HepG2 (cell line): Measurements from ENCODE around the gene CASP3. TPM values are rescaled to one million over a fixed set of nuclear protein-coding genes. Genes with fewer than 3 reads are reported as not detected.

Experiments
- JUND ChIP-seq: sonication (generic); formaldehyde crosslinking; IDR thresholded peaks from 2 replicates; pipeline ENCODE4 v1.8.0; 2022; ENCODE audit warnings: mild to moderate bottlenecking, missing genetic modification reagents
- MAZ ChIP-seq, 2 experiments: sonication (generic) in 1 of 2; formaldehyde crosslinking in 1 of 2; IDR thresholded peaks; 2 replicates each; pipeline versions ENCODE4 v1.5.0 to v1.6.1; 2012 to 2020; ENCODE audit warnings: low read depth in 2 of 2, mild to moderate bottlenecking in 2 of 2, borderline replicate concordance in 1 of 2, improper control_type of control experiment in 1 of 2, low read length in 1 of 2, missing genetic modification reagents in 1 of 2, moderate library complexity in 1 of 2
- SMAD3 ChIP-seq: sonication (generic); formaldehyde crosslinking; IDR thresholded peaks from 2 replicates; pipeline ENCODE4 v1.4.0; 2020; ENCODE audit warnings: missing genetic modification reagents
- TRIM24 ChIP-seq: sonication (generic); formaldehyde crosslinking; IDR thresholded peaks from 2 replicates; pipeline ENCODE4 v1.8.0; 2022; ENCODE audit warnings: mild to moderate bottlenecking, missing genetic modification reagents
- YEATS4 ChIP-seq: sonication (generic); formaldehyde crosslinking; IDR thresholded peaks from 2 replicates; pipeline ENCODE4 v1.4.0; 2020; ENCODE audit warnings: missing genetic modification reagents, borderline replicate concordance
- ZNF260 ChIP-seq: sonication (generic); formaldehyde crosslinking; IDR thresholded peaks from 2 replicates; pipeline ENCODE4 v1.4.0; 2020; ENCODE audit warnings: missing genetic modification reagents, low read depth, mild to moderate bottlenecking, borderline replicate concordance
- ZNF441 ChIP-seq: sonication (generic); formaldehyde crosslinking; IDR thresholded peaks from 2 replicates; pipeline ENCODE4 v1.7.0; 2021; ENCODE audit warnings: missing genetic modification reagents, borderline replicate concordance
- ZNF543 ChIP-seq: sonication (generic); formaldehyde crosslinking; IDR thresholded peaks from 2 replicates; pipeline ENCODE4 v1.4.0; 2020; ENCODE audit warnings: mild to moderate bottlenecking, missing genetic modification reagents
- ZNF75D ChIP-seq: sonication (generic); formaldehyde crosslinking; IDR thresholded peaks from 2 replicates; pipeline ENCODE4 v1.8.1; 2023; ENCODE audit warnings: missing genetic modification reagents, mild to moderate bottlenecking, borderline replicate concordance
- ZNF777 ChIP-seq: sonication (generic); formaldehyde crosslinking; IDR thresholded peaks from 2 replicates; pipeline ENCODE4 v1.4.0; 2020; ENCODE audit warnings: missing genetic modification reagents
- polyA plus RNA-seq, 8 experiments: library from polyadenylated mRNA; depleted of rRNA in 3 of 8; stranded (reverse) in 7 of 8; unstranded in 1 of 8; fragments of >200 nt; fragmentation: Illumina TruSeq in 4 of 8; extraction: Trizol in 4 of 8; gene quantifications; 2 replicates each; pipeline versions ENCODE4 v1.2.1 to v1.2.3, GENCODE V29; 2011 to 2016; ENCODE audit warnings: low read depth in 4 of 8, missing spikeins in 1 of 8, mixed read lengths in 1 of 8; ENCODE audit not compliant: insufficient read depth in 1 of 8
- total RNA-seq, 5 experiments: library from RNA; depleted of rRNA; stranded (reverse); fragments of >200 nt; fragmentation: Illumina TruSeq; extraction: Trizol; gene quantifications; 2 replicates each; pipeline ENCODE4 v1.2.3, GENCODE V29; 2016; ENCODE audit warnings: low read depth in 1 of 5
- TF ChIP-seq, protein P1 (sequence below): IDR thresholded peaks from 2 replicates; pipeline ENCODE4 v1.6.1; 2012; ENCODE audit warnings: inconsistent platforms
- TF ChIP-seq, protein P2 (sequence below): sonication (generic); formaldehyde crosslinking; IDR thresholded peaks from 2 replicates; pipeline ENCODE4 v1.4.0; 2020; ENCODE audit warnings: missing genetic modification reagents
- TF ChIP-seq, protein P3 (sequence below): sonication (generic); formaldehyde crosslinking; IDR thresholded peaks from 2 replicates; pipeline ENCODE4 v1.5.1; 2020; ENCODE audit warnings: missing genetic modification reagents, mild to moderate bottlenecking, borderline replicate concordance
- TF ChIP-seq, protein P4 (sequence below): sonication (generic); formaldehyde crosslinking; conservative IDR thresholded peaks from 2 replicates; pipeline ENCODE4 v1.8.1; 2023; ENCODE audit warnings: missing genetic modification reagents
- TF ChIP-seq, protein P5 (sequence below): conservative IDR thresholded peaks from 2 replicates; pipeline ENCODE4 v1.6.1; 2018; ENCODE audit warnings: missing genetic modification reagents
- TF ChIP-seq, protein P6 (sequence below): sonication (generic); formaldehyde crosslinking; IDR thresholded peaks from one replicate; pipeline ENCODE4 v1.5.1; 2020; ENCODE audit warnings: mild to moderate bottlenecking, missing genetic modification reagents; ENCODE audit errors: not compliant biosample characterization

Gene CASP3
- total and polyA plus RNA-seq, 2 of the 13 experiments (the other 11 are each of a cell fraction or from before 2014, with no cell fraction given): 26.0 to 77.8 TPM

DNA sequence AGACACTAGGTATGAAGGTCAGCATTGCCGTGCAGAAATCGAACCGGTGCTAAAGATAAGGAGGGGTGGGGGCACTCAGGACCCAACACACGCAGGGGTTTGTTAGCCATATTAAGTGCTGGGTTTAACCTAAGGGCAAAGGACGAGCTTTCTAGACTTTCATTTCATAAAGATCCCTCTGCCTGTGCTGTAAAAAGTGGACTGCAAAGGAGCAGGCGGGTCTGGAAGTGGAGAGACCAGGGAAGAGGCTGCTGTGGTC, 1.3 kb downstream of the CASP3 start (continued):
- TF ChIP-seq ZNF260 (CRISPR knock-in tag) (no peak), JUND (CRISPR knock-in tag) (no peak), ZNF777 (no peak), MAZ (IDR thresholded peaks at IDR 0.05; ENCODE audit: borderline replicate concordance, low read depth, low read length) (no peak), MAZ (CRISPR knock-in tag; IDR thresholded peaks at IDR 0.05; ENCODE audit: low read depth) (no peak), ZNF543 (0 out of 2 replicates have a peak, but pooled peaks have one; percentile 0), ZNF441 (CRISPR knock-in tag) (no peak), YEATS4 (no peak), TRIM24 (CRISPR knock-in tag) (no peak), ZNF75D (no peak), SMAD3 (no peak)
- TF ChIP-seq, protein P1, sequence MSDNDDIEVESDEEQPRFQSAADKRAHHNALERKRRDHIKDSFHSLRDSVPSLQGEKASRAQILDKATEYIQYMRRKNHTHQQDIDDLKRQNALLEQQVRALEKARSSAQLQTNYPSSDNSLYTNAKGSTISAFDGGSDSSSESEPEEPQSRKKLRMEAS: no peak; the same call in 1 of the 2 replicates
- TF ChIP-seq, protein P2, sequence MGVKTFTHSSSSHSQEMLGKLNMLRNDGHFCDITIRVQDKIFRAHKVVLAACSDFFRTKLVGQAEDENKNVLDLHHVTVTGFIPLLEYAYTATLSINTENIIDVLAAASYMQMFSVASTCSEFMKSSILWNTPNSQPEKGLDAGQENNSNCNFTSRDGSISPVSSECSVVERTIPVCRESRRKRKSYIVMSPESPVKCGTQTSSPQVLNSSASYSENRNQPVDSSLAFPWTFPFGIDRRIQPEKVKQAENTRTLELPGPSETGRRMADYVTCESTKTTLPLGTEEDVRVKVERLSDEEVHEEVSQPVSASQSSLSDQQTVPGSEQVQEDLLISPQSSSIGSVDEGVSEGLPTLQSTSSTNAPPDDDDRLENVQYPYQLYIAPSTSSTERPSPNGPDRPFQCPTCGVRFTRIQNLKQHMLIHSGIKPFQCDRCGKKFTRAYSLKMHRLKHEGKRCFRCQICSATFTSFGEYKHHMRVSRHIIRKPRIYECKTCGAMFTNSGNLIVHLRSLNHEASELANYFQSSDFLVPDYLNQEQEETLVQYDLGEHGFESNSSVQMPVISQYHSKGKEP: no peak
- TF ChIP-seq, protein P3, sequence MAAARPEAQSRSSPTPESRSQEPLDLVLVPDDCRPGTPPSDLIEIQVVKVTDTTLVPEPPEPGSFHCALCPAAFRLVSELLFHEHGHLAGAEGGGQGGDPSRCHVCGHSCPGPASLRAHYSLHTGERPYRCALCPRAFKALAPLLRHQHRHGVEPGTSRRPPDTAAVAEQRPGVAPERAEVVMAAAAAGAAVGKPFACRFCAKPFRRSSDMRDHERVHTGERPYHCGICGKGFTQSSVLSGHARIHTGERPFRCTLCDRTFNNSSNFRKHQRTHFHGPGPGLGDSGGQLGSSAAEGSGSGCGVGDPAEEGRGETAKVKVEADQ: no peak
- TF ChIP-seq, protein P4, sequence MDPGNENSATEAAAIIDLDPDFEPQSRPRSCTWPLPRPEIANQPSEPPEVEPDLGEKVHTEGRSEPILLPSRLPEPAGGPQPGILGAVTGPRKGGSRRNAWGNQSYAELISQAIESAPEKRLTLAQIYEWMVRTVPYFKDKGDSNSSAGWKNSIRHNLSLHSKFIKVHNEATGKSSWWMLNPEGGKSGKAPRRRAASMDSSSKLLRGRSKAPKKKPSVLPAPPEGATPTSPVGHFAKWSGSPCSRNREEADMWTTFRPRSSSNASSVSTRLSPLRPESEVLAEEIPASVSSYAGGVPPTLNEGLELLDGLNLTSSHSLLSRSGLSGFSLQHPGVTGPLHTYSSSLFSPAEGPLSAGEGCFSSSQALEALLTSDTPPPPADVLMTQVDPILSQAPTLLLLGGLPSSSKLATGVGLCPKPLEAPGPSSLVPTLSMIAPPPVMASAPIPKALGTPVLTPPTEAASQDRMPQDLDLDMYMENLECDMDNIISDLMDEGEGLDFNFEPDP: no peak
- TF ChIP-seq, protein P5, sequence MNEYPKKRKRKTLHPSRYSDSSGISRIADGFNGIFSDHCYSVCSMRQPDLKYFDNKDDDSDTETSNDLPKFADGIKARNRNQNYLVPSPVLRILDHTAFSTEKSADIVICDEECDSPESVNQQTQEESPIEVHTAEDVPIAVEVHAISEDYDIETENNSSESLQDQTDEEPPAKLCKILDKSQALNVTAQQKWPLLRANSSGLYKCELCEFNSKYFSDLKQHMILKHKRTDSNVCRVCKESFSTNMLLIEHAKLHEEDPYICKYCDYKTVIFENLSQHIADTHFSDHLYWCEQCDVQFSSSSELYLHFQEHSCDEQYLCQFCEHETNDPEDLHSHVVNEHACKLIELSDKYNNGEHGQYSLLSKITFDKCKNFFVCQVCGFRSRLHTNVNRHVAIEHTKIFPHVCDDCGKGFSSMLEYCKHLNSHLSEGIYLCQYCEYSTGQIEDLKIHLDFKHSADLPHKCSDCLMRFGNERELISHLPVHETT (CRISPR knock-in tag): no peak
- TF ChIP-seq, protein P6, sequence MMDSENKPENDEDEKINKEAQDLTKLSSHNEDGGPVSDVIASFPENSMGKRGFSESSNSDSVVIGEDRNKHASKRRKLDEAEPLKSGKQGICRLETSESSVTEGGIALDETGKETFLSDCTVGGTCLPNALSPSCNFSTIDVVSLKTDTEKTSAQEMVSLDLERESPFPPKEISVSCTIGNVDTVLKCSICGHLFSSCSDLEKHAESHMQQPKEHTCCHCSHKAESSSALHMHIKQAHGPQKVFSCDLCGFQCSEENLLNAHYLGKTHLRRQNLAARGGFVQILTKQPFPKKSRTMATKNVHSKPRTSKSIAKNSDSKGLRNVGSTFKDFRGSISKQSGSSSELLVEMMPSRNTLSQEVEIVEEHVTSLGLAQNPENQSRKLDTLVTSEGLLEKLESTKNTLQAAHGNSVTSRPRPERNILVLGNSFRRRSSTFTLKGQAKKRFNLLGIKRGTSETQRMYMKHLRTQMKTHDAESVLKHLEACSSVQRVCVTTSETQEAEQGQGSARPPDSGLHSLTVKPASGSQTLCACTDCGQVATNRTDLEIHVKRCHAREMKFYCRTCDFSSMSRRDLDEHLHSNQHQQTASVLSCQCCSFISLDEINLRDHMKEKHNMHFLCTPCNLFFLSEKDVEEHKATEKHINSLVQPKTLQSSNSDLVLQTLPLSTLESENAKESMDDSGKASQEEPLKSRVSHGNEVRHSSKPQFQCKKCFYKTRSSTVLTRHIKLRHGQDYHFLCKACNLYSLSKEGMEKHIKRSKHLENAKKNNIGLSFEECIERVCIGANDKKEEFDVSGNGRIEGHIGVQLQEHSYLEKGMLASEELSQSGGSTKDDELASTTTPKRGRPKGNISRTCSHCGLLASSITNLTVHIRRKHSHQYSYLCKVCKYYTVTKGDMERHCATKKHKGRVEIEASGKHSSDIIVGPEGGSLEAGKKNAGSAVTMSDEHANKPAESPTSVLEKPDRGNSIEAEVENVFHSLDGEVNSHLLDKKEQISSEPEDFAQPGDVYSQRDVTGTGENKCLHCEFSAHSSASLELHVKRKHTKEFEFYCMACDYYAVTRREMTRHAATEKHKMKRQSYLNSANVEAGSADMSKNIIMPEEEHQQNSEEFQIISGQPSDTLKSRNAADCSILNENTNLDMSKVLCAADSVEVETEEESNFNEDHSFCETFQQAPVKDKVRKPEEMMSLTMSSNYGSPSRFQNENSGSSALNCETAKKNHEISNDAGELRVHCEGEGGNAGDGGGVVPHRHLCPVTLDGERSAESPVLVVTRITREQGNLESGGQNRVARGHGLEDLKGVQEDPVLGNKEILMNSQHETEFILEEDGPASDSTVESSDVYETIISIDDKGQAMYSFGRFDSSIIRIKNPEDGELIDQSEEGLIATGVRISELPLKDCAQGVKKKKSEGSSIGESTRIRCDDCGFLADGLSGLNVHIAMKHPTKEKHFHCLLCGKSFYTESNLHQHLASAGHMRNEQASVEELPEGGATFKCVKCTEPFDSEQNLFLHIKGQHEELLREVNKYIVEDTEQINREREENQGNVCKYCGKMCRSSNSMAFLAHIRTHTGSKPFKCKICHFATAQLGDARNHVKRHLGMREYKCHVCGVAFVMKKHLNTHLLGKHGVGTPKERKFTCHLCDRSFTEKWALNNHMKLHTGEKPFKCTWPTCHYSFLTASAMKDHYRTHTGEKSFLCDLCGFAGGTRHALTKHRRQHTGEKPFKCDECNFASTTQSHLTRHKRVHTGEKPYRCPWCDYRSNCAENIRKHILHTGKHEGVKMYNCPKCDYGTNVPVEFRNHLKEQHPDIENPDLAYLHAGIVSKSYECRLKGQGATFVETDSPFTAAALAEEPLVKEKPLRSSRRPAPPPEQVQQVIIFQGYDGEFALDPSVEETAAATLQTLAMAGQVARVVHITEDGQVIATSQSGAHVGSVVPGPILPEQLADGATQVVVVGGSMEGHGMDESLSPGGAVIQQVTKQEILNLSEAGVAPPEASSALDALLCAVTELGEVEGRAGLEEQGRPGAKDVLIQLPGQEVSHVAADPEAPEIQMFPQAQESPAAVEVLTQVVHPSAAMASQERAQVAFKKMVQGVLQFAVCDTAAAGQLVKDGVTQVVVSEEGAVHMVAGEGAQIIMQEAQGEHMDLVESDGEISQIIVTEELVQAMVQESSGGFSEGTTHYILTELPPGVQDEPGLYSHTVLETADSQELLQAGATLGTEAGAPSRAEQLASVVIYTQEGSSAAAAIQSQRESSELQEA (CRISPR knock-in tag): no peak
